ENCODE results near the gene TUBA4A.

GRCh38 chr2:219297766-219298456 lies 44.2 kb upstream of the TUBA4A start:
- TF ChIP-seq CTCF (conservative IDR thresholded peaks at IDR 0.05; ENCODE audit: low read depth in 2 of 2) (no peak), EZH2 (IDR thresholded peaks at IDR 0.05; ENCODE audit: low read depth, unreplicated experiment) (no peak), ZNF331 (CRISPR knock-in tag; IDR thresholded peaks at IDR 0.05; ENCODE audit: low read depth) (no peak), CREB1 (CRISPR knock-in tag; IDR thresholded peaks at IDR 0.05; ENCODE audit: low read depth) (no peak), POLR2AphosphoS5 (IDR thresholded peaks at IDR 0.05; ENCODE audit: low read depth) (no peak)
